ENCODE data around the gene PTGDS. TPM values are rescaled to one million over a fixed set of nuclear protein-coding genes. Genes with fewer than 3 reads are reported as not detected.

The PTGDS gene
- total RNA-seq, 2 experiments from 2014 or later = 40.6 to 41.0 TPM

- Histone ChIP-seq H3K4me1 (ENCODE audit: insufficient read depth, low read length) (no peaks in the 10 kb centered on the region), H3K9me3 (ENCODE audit: control insufficient read depth in 1 of 2, insufficient read depth in 1 of 2, low read length in 2 of 2) (no peaks in the 10 kb centered on the region), H3K27me3 (ENCODE audit: control insufficient read depth in 1 of 2, insufficient read depth in 2 of 2, low read length in 2 of 2) (no peaks in the 10 kb centered on the region), H3K4me3 (ENCODE audit: low read length) (no peak overlapping the region), H3K27ac (ENCODE audit: low read depth in 1 of 2, low read length in 2 of 2) (no peak overlapping the region), H3K36me3 (ENCODE audit: insufficient read depth, low read length) (peaks cover 56% of the 10 kb centered on the region)
- ChIA-PET CTCF (no interaction called here), POLR2A (no interaction called here)
- intact Hi-C loops (cut with DNase I, micrococcal nuclease) = no loop called here
- Mint-ChIP-seq H3K27ac (no peak overlapping the region), H3K36me3 (ENCODE audit: low read depth) (peaks cover 11% of the 10 kb centered on the region), H3K27me3 (no peaks in the 10 kb centered on the region), H3K4me1 (ENCODE audit: low read depth) (no peaks in the 10 kb centered on the region), H3K9me3 (no peaks in the 10 kb centered on the region), H3K4me3 (no peak overlapping the region)
- no peak for TF ChIP-seq CTCF (IDR thresholded peaks at IDR 0.05)
- ATAC-seq (ENCODE audit: poor library complexity) = no peak
- no peak for DNase-seq
Measured at GRCh38 chr9:137013571-137013940, 36.3 kb downstream of the PTGDS start.

DNA sequence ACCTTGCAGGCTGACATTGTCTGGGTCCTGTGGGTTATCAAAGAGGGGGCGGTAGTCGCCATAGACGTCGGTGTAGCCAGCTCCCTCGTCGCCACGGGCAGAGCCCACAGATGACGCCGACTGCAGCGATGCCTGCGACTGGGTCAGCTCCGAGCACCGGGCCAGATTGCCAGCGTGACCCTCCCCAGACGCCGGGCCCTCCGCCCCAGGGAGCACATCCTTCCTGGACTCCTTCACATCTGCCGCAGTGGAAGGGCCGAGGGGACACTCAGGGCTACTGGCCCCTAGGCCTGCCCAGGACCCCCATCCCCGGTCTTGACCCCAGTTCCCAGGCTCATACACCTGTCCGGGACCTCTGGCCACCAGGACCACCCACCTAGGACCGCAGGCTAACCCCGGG is 36.9 kb downstream of the PTGDS start:
- Histone ChIP-seq H3K4me1 (ENCODE audit: insufficient read depth, low read length) (no peaks in the 10 kb centered on the region), H3K9me3 (ENCODE audit: control insufficient read depth in 1 of 2, insufficient read depth in 1 of 2, low read length in 2 of 2) (no peaks in the 10 kb centered on the region), H3K27me3 (ENCODE audit: control insufficient read depth in 1 of 2, insufficient read depth in 2 of 2, low read length in 2 of 2) (no peaks in the 10 kb centered on the region), H3K36me3 (ENCODE audit: insufficient read depth, low read length) (peaks cover 57% of the 10 kb centered on the region), H3K4me3 (ENCODE audit: low read length) (no peak overlapping the region), H3K27ac (ENCODE audit: low read depth in 1 of 2, low read length in 2 of 2) (no peak overlapping the region)
- H3K27me3 Mint-ChIP-seq = no peaks in the 10 kb centered on the region
- ATAC-seq (ENCODE audit: poor library complexity) (no peak), DNase-seq (no peak)
- H3K36me3 Mint-ChIP-seq (ENCODE audit: low read depth) = peaks cover 11% of the 10 kb centered on the region
- intact Hi-C loops (cut with DNase I, micrococcal nuclease) = no loop called here
- CTCF ChIA-PET = no interaction called here
- H3K4me3 Mint-ChIP-seq = no peak overlapping the region
- no peak for TF ChIP-seq CTCF (IDR thresholded peaks at IDR 0.05)
- POLR2A ChIA-PET = no interaction called here
- no peaks in the 10 kb centered on the region for H3K4me1 Mint-ChIP-seq (ENCODE audit: low read depth)
- H3K27ac Mint-ChIP-seq = no peak overlapping the region
- no peaks in the 10 kb centered on the region for H3K9me3 Mint-ChIP-seq

DNA sequence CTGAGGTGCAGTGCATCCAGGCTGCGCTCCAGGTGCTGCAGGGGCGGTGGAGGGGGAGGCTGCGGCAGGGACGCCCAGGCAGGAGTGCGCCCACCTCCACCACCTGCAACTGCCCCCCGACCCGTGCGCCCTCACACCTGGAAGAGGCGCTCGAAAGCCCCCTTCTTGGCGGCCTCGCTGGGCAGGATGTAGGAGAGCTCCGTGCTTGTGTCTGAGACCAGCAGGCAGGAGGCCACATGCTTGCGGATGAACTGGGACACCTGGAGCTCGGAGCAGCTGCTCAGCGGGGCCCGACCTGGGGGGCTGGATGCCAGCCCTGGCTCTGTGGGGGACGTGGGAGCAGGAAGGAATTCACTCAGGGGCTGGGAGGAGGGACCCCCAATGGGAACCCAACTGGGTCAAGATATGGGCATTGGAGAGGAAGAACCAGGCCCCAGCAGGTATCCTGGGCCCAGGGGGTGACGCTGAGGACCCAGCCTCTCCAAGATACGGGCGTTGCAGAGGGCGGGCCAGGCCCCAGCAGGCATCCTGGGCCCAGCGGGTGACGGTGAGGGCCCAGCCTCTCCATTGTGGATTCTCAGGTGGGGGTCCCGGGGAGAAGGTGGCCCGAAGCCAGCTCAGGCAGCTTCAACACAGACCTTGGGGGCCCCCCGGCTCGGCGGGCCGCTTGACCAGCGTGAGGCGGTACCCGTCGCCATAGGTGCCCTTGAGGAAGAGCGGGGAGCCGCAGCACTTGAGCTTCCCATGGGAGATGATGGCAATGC is 37.7 kb downstream of the PTGDS start:
- no peak overlapping the region for H3K4me3 Mint-ChIP-seq
- no peak for TF ChIP-seq CTCF (IDR thresholded peaks at IDR 0.05)
- intact Hi-C loops (cut with DNase I, micrococcal nuclease) = no loop called here
- H3K36me3 ChIP-seq (ENCODE audit: insufficient read depth, low read length) = peaks cover 53% of the 10 kb centered on the region
- no peaks in the 10 kb centered on the region for H3K4me1 ChIP-seq (ENCODE audit: insufficient read depth, low read length)
- no peak overlapping the region for H3K27ac ChIP-seq (ENCODE audit: low read depth in 1 of 2, low read length in 2 of 2)
- H3K36me3 Mint-ChIP-seq (ENCODE audit: low read depth) = peaks cover 11% of the 10 kb centered on the region
- no peaks in the 10 kb centered on the region for H3K9me3 ChIP-seq (ENCODE audit: control insufficient read depth in 1 of 2, insufficient read depth in 1 of 2, low read length in 2 of 2)
- H3K27me3 ChIP-seq (ENCODE audit: control insufficient read depth in 1 of 2, insufficient read depth in 2 of 2, low read length in 2 of 2) = no peaks in the 10 kb centered on the region
- ATAC-seq (ENCODE audit: poor library complexity) (no peak), DNase-seq (no peak)
- H3K9me3 Mint-ChIP-seq = no peaks in the 10 kb centered on the region
- no peak overlapping the region for H3K4me3 ChIP-seq (ENCODE audit: low read length)
- H3K27me3 Mint-ChIP-seq = no peaks in the 10 kb centered on the region
- CTCF ChIA-PET = no interaction called here
- no peaks in the 10 kb centered on the region for H3K4me1 Mint-ChIP-seq (ENCODE audit: low read depth)
- no peak overlapping the region for H3K27ac Mint-ChIP-seq
- POLR2A ChIA-PET = no interaction called here

Data from CD4-positive, alpha-beta T cell (primary cell).